ENCODE results near the gene LRRC51. TPM values are rescaled to one million over a fixed set of nuclear protein-coding genes. Genes with fewer than 3 reads are reported as not detected.

Gene LRRC51, protein sequence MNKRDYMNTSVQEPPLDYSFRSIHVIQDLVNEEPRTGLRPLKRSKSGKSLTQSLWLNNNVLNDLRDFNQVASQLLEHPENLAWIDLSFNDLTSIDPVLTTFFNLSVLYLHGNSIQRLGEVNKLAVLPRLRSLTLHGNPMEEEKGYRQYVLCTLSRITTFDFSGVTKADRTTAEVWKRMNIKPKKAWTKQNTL
- total RNA-seq (10 to 100 TPM; 50.8 to 84.6 TPM), polyA plus RNA-seq (ENCODE audit: insufficient read depth, low read depth, low replicate concordance) (200 TPM)
- long read RNA-seq, donor 1: 0 reads
- long read RNA-seq, donor 2, partial matches to known transcripts: 0 of 1 reads
- long read RNA-seq, donor 2, other reads (novel, unspliced or antisense): 0 of 1 reads

DNA sequence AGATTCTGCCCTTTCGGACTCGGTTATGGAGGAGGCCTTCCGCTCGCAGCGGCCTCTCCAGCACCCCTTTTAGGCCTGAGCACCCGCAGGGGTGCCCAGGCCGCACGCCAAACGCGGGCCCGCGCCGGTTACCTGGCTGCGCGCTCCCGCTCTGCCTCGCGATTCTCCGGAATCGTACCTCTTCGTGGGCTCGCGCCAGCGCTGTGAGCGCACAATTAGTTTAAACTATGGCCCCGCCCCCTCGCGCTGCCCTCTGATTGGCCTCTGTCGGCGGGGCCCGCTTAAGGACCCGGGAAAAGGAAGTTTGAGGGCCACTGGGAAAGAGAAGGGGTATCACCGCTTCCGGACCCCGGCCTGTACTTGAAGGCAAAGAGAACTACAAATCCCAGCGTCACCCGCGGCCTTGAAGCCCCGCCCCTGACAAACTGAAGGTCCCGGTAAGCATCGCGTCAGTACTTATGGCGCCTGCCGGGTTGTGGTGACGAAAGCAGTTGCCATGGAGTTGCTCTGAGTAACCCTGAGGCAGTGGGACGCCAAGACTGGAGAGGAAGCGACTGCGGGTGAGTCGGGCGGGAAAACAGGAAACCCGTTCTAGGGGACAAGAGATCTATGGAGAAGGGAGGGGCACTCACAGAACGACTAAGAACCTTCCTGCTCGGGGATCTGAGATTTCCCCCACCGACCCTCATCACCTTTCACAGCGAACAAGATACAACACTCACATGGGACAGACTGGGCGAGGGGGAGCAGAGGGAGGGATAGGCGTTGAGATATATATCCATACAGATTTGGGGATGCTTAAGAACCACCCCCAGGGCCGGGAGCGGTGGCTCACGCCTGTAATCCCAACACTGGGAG lies at the start of gene LRRC51, which contains the start of gene NUMA1:
Gene LRRC51, plus strand, starts transcription at position 525 of the 858 bp plus-strand sequence. CDS start 8,234 bp downstream, outside the sequence.
Gene NUMA1, minus strand, starts transcription at position 217 of the 858 bp plus-strand sequence. CDS start 44,599 bp downstream, outside the sequence.
- H3K9me3 ChIP-seq: no peaks in the 10 kb centered on the region
- no peak for TF ChIP-seq POLR2A (IDR thresholded peaks at IDR 0.05)
- TF ChIP-seq, protein P1, sequence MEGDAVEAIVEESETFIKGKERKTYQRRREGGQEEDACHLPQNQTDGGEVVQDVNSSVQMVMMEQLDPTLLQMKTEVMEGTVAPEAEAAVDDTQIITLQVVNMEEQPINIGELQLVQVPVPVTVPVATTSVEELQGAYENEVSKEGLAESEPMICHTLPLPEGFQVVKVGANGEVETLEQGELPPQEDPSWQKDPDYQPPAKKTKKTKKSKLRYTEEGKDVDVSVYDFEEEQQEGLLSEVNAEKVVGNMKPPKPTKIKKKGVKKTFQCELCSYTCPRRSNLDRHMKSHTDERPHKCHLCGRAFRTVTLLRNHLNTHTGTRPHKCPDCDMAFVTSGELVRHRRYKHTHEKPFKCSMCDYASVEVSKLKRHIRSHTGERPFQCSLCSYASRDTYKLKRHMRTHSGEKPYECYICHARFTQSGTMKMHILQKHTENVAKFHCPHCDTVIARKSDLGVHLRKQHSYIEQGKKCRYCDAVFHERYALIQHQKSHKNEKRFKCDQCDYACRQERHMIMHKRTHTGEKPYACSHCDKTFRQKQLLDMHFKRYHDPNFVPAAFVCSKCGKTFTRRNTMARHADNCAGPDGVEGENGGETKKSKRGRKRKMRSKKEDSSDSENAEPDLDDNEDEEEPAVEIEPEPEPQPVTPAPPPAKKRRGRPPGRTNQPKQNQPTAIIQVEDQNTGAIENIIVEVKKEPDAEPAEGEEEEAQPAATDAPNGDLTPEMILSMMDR (IDR thresholded peaks at IDR 0.05): no peak
- peak within 1 kb of the TSS; percentile 77 to 92 for H3K27ac ChIP-seq
- H3K27me3 ChIP-seq: no peaks in the 10 kb centered on the region
- H3K4me3 ChIP-seq: peak within 1 kb of the TSS; percentile 74 to 80
- no peaks in the 10 kb centered on the region for H3K36me3 ChIP-seq (ENCODE audit: low read depth, missing control alignments)
- WGBS, 2 donors: 0% methylated on average over 22 to 60 of the region's 60 CpGs
- intact Hi-C loops (cut with DNase I; ENCODE audit: low total_unique reads): no loop called here
- peak; percentile 100 for DNase-seq
- peaks cover 15% of the 10 kb centered on the region for H3K4me1 ChIP-seq

DNA sequence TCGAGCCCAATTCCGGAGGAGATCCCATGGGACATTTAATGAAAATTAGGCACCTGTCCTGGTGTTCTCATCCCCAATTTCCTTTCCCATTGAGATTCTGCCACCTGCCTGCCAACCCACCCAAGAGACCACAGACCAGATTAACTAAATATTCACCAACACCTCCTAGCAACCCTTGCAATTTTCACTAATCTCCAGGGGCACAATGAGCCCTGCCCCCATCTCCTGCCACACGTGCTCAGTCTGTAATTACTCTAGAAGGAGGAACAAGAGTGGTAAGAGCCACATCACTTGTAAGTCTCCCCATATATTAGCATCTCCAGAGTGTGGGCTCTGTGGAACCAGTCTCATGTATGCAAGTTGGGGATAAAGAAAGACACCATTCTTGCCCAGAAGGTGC lies 44.0 kb upstream of the LRRC51 start:
- Histone ChIP-seq H3K36me3 (ENCODE audit: low read depth, missing control alignments) (no peaks in the 10 kb centered on the region), H3K9me3 (no peaks in the 10 kb centered on the region), H3K27ac (no peak overlapping the region), H3K4me1 (peaks cover 28% of the 10 kb centered on the region), H3K27me3 (no peaks in the 10 kb centered on the region), H3K4me3 (no peak overlapping the region)
- no peak for TF ChIP-seq POLR2A (IDR thresholded peaks at IDR 0.05)
- TF ChIP-seq, protein P1 (IDR thresholded peaks at IDR 0.05): no peak
- no peak for DNase-seq
- 59 to 68% methylated on average over 3 of the region's 3 CpGs for WGBS, 2 donors
- intact Hi-C loops (cut with DNase I; ENCODE audit: low total_unique reads): no loop called here

DNA sequence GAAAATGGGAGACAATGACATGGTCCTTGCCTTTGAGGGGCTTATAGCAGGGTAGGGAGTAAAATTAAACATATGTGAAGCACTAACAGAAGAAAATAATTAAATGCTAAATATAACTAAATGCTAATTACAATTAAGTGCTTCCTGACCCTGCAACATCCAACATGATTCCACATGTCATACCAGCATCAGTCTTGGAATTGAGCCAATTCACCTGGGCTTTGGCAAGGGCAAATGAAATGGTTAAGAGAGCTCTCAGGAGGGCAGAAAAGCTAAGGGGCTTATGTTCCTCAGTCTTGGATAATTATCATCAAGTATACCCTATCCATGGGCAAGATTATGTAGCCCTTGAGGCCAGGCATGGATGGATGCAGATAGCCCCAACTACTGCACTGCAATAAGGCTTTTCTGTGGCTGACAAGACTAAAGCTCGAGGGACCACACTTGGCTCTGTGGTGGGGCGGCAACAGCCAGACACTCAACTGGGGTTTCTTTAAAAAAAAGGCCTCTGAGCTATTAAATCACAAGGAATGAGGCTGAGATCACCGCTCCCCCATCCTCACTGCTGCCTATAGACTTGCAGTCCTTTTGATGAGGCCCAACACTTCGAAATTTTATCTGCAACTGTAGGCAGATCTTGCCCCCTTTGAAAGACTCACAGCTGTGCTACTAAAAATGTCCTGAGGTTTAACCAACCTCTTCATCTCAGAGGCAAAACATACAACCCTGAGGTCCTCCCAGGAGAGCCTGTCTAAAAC lies 42.9 kb upstream of the LRRC51 start:
- Histone ChIP-seq H3K27ac (peak overlapping the region; percentile 97 to 98), H3K4me3 (no peak overlapping the region), H3K9me3 (no peaks in the 10 kb centered on the region), H3K36me3 (ENCODE audit: low read depth, missing control alignments) (no peaks in the 10 kb centered on the region), H3K27me3 (no peaks in the 10 kb centered on the region), H3K4me1 (peaks cover 38% of the 10 kb centered on the region)
- TF ChIP-seq POLR2A (IDR thresholded peaks at IDR 0.05): no peak
- TF ChIP-seq, protein P1 (IDR thresholded peaks at IDR 0.05): no peak
- DNase-seq: no peak
- WGBS, 2 donors: 39 to 41% methylated on average over 3 to 4 of the region's 4 CpGs
- intact Hi-C loops (cut with DNase I; ENCODE audit: low total_unique reads): no loop called here

DNA sequence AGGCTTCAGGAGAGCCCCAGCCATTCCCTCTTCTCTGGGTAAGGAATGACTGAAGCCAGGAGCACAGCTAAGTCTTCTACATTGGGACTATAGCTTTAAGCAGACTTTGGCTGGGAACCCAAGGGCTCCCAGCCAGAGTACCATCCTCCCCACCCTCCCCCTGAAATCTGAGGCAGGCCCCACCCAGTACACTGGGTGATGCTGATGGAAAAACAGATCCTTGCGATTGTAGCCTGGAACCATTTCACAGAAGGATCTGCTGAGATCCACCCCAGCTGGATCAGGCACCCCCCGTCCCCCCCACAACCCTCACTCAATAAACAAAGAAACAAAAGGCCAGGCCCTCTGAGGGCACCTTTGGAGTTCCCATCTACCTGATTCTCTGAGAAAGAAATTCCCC lies 42.2 kb upstream of the LRRC51 start:
- Histone ChIP-seq H3K27ac (peak overlapping the region; percentile 97 to 98), H3K4me1 (peaks cover 39% of the 10 kb centered on the region), H3K36me3 (ENCODE audit: low read depth, missing control alignments) (no peaks in the 10 kb centered on the region), H3K27me3 (no peaks in the 10 kb centered on the region), H3K9me3 (no peaks in the 10 kb centered on the region), H3K4me3 (peak overlapping the region; percentile 67 to 70)
- peak; percentile 80 for DNase-seq
- 22 to 57% methylated on average over 1 to 2 of the region's 2 CpGs for WGBS, 2 donors
- TF ChIP-seq POLR2A (IDR thresholded peaks at IDR 0.05): no peak
- TF ChIP-seq, protein P1 (IDR thresholded peaks at IDR 0.05): no peak
- intact Hi-C loops (cut with DNase I; ENCODE audit: low total_unique reads): no loop called here

All from testis (tissue), 5 donors.